NCI-H774 (cell line): ENCODE measurements around the gene CCDC188.
A peak's percentile ranks its signal among the peaks of the same experiment; 100 is the strongest.
"Not testable (repeated sequence)": the region's sequence is repeated elsewhere in the genome, so short reads cannot be mapped to it uniquely, and the experiment has no call there.

Experiments used
- DNase-seq: peaks from one replicate; lab custom pipeline; 2025; lab: John Stamatoyannopoulos, UW

CCDC188 gene

GRCh38 chr22:20169253-20169822, 18.5 kb upstream of the CCDC188 start:
- no peak for DNase-seq

- no peak for DNase-seq
Measured at GRCh38 chr22:20167643-20168322, 16.9 kb upstream of the CCDC188 start.

- DNase-seq, result no peak
Measured at GRCh38 chr22:20166703-20167102, 15.8 kb upstream of the CCDC188 start.

GRCh38 chr22:20165913-20166312, 15.1 kb upstream of the CCDC188 start:
- DNase-seq, result no peak

GRCh38 chr22:20165421-20165820, 14.6 kb upstream of the CCDC188 start:
- DNase-seq, result no peak

- no peak for DNase-seq
Measured at GRCh38 chr22:20164863-20165262, 14.0 kb upstream of the CCDC188 start.

- no peak for DNase-seq
Measured at GRCh38 chr22:20160041-20160440, 9.2 kb upstream of the CCDC188 start.

- not testable (repeated sequence) for DNase-seq
Measured at GRCh38 chr22:20159531-20159930, 8.7 kb upstream of the CCDC188 start.

- no peak for DNase-seq
Measured at GRCh38 chr22:20159076-20159475, 8.2 kb upstream of the CCDC188 start.

- no peak for DNase-seq
Measured at GRCh38 chr22:20158391-20159036, 7.7 kb upstream of the CCDC188 start.

GRCh38 chr22:20157430-20158183, 6.8 kb upstream of the CCDC188 start:
- no peak for DNase-seq

- DNase-seq, result peak; percentile 51
Measured at GRCh38 chr22:20156611-20157429, 6.0 kb upstream of the CCDC188 start.

- no peak for DNase-seq
Measured at GRCh38 chr22:20156042-20156389, 5.2 kb upstream of the CCDC188 start.

GRCh38 chr22:20155330-20156041, 4.6 kb upstream of the CCDC188 start:
- DNase-seq, result peak; percentile 80

- no peak for DNase-seq
Measured at GRCh38 chr22:20154602-20155187, 3.8 kb upstream of the CCDC188 start.

GRCh38 chr22:20153945-20154344, 3.1 kb upstream of the CCDC188 start:
- DNase-seq, result no peak

GRCh38 chr22:20152464-20152890, 1.6 kb upstream of the CCDC188 start:
- DNase-seq, result no peak

- no peak for DNase-seq
Measured at GRCh38 chr22:20151276-20151588, 377 bp upstream of the CCDC188 start.

GRCh38 chr22:20149257-20150250, 1.3 kb downstream of the CCDC188 start:
- DNase-seq, result no peak

- no peak for DNase-seq
Measured at GRCh38 chr22:20148414-20148813, 2.4 kb downstream of the CCDC188 start.
